HepG2 (cell line): ENCODE results near the gene C4orf54. TPM values are rescaled to one million over a fixed set of nuclear protein-coding genes. Genes with fewer than 3 reads are reported as not detected.

Experiments used
- ATAC-seq: fragments of 200-7000 bp; cut with Tn5 transposase; 3 replicates; pipeline ENCODE4 v1.9.1; 2020; ENCODE audit warnings: mild to moderate bottlenecking, moderate library complexity
- BruUV-seq: library from RNA; stranded (reverse); fragments of 400-500 nt; replicated peaks from 2 replicates; lab custom pipeline; 2021; lab: Mats Ljungman, UMichigan
- CTCF ChIA-PET: fragments of 300-600 bp; formaldehyde crosslinking; extraction: SDS; loops from one replicate; lab custom pipeline; 2021; ENCODE audit warnings: low total read pairs, inconsistent platforms, low intra/inter-chr PET ratio; lab: Yijun Ruan, JAX
- POLR2A ChIA-PET: fragments of 350-600 bp; sonication (Branson Sonifier 250); formaldehyde crosslinking; loops from one replicate; lab custom pipeline; 2020; ENCODE audit warnings: antibody characterized with exemption, inconsistent platforms; lab: Yijun Ruan, JAX
- DNase-seq: peaks from one replicate; pipeline ENCODE4 v3.0.0-alpha.2; 2015; ENCODE audit warnings: low spot score
- FAIRE-seq: peaks from 3 replicates; lab custom pipeline; 2011; peaks lifted over from hg19 to GRCh38; lab: Jason Lieb, UNC
- H2AFZ ChIP-seq: one replicate; pipeline ENCODE4 v1.6.1; 2011; ENCODE audit warnings: low read length, inconsistent platforms
- H3K27ac ChIP-seq: fragments of 300-600 bp; 3 replicates; pipeline ENCODE4 v1.8.0; 2011; ENCODE audit warnings: mixed run types, mild to moderate bottlenecking, mixed read lengths, low read length, inconsistent platforms; ENCODE audit not compliant: insufficient read depth; ENCODE audit errors: extremely low read length
- H3K27me3 ChIP-seq, 2 experiments: fragments of 200-600 bp in 1 of 2; 2 replicates in 1 of 2; 3 replicates in 1 of 2; pipeline versions ENCODE4 v1.6.0 to v1.8.0; 2011; ENCODE audit warnings: low read length in 2 of 2, mild to moderate bottlenecking in 2 of 2, moderate library complexity in 2 of 2, inconsistent platforms in 1 of 2; ENCODE audit not compliant: insufficient read depth in 2 of 2, control insufficient read depth in 1 of 2
- H3K36me3 ChIP-seq, 2 experiments: fragments of 200-600 bp in 1 of 2; replicated peaks in 1 of 2; 2 replicates in 1 of 2; 3 replicates in 1 of 2; pipeline versions ENCODE4 v1.5.1 to v1.8.0; 2011; ENCODE audit warnings: low read length in 2 of 2, inconsistent platforms in 1 of 2; ENCODE audit not compliant: insufficient read depth in 2 of 2, control insufficient read depth in 1 of 2
- H3K4me1 ChIP-seq: 2 replicates; pipeline ENCODE4 v1.5.1; 2012; ENCODE audit warnings: low read length, inconsistent platforms; ENCODE audit not compliant: insufficient read depth
- H3K4me2 ChIP-seq: 2 replicates; pipeline ENCODE4 v1.6.0; 2011; ENCODE audit warnings: low read depth, low read length, inconsistent platforms
- H3K4me3 ChIP-seq, 3 experiments: fragments of 200-600 bp in 1 of 3; sonication (generic), shearing (Covaris generic) in 1 of 3; replicated peaks in 1 of 3; 2 replicates each; pipeline ENCODE4 v1.5.1; 2011 to 2016; ENCODE audit warnings: low read length in 3 of 3, inconsistent platforms in 2 of 3, low read depth in 2 of 3, mild to moderate bottlenecking in 2 of 3, control low read depth in 1 of 3, mixed read lengths in 1 of 3; ENCODE audit not compliant: insufficient read depth in 1 of 3
- H3K79me2 ChIP-seq: one replicate; pipeline ENCODE4 v1.6.1; 2011; ENCODE audit warnings: low read length, inconsistent platforms; ENCODE audit not compliant: insufficient read depth
- H3K9ac ChIP-seq: 2 replicates; pipeline ENCODE4 v1.6.0; 2011; ENCODE audit warnings: mild to moderate bottlenecking, low read depth, low read length, inconsistent platforms; ENCODE audit not compliant: insufficient read depth
- H3K9me3 ChIP-seq: 2 replicates; pipeline ENCODE4 v1.5.1; 2012; ENCODE audit warnings: mild to moderate bottlenecking, low read length
- H4K20me1 ChIP-seq: 2 replicates; pipeline ENCODE4 v1.6.0; 2011; ENCODE audit warnings: inconsistent platforms, mild to moderate bottlenecking, low read length, moderate library complexity; ENCODE audit not compliant: insufficient read depth
- STAT5B ChIP-seq: sonication (generic); formaldehyde crosslinking; IDR thresholded peaks from 2 replicates; pipeline ENCODE4 v1.4.0; 2020; ENCODE audit warnings: missing genetic modification reagents
- TAF15 ChIP-seq: fragments of 200-400 bp; formaldehyde crosslinking; IDR thresholded peaks from one replicate; pipeline ENCODE4 v1.6.1; 2018; ENCODE audit warnings: mild to moderate bottlenecking, low read depth, low read length; ENCODE audit not compliant: poor library complexity, severe bottlenecking
- YY1 ChIP-seq: IDR thresholded peaks from 2 replicates; pipeline ENCODE4 v1.6.1; 2011; ENCODE audit warnings: low read length, low read depth, moderate library complexity, mild to moderate bottlenecking; ENCODE audit not compliant: insufficient read depth, insufficient replicate concordance
- ZFX ChIP-seq: sonication (generic); formaldehyde crosslinking; IDR thresholded peaks from 2 replicates; pipeline ENCODE4 v1.4.0; 2020; ENCODE audit warnings: mild to moderate bottlenecking, low read depth, missing genetic modification reagents, moderate library complexity
- ZMAT3 ChIP-seq: sonication (generic); formaldehyde crosslinking; conservative IDR thresholded peaks from 2 replicates; pipeline ENCODE4 v1.7.0; 2021; ENCODE audit warnings: missing genetic modification reagents
- ZNF143 ChIP-seq: sonication (generic); formaldehyde crosslinking; IDR thresholded peaks from 2 replicates; pipeline ENCODE4 v1.4.0; 2020; ENCODE audit warnings: missing genetic modification reagents
- ZNF317 ChIP-seq: sonication (generic); formaldehyde crosslinking; IDR thresholded peaks from 2 replicates; pipeline ENCODE4 v1.5.0; 2020; ENCODE audit warnings: mild to moderate bottlenecking, missing genetic modification reagents
- WGBS: methylation state at CpG from one replicate; pipeline ENCODE4 v1.1.6; 2017; ENCODE audit warnings: low lambda C conversion rate; 5-methylcytosine and 5-hydroxymethylcytosine counted together
- in situ Hi-C: cut with HindIII; loops from 2 replicates; pipeline ENCODE4 v1.10.0; 2017; ENCODE audit warnings: low pct_unique_long_range_greater_than_20kb; ENCODE audit not compliant: extremely low pct_ligation_motif_present
- intact Hi-C: fragments of 100-400 bp; cut with micrococcal nuclease; formaldehyde crosslinking; loops from one replicate; pipeline ENCODE4 v1.10.0; 2022; ENCODE audit not compliant: unreplicated experiment
- polyA plus RNA-seq, 8 experiments: library from polyadenylated mRNA; depleted of rRNA in 3 of 8; stranded (reverse) in 7 of 8; unstranded in 1 of 8; fragments of >200 nt; fragmentation: Illumina TruSeq in 4 of 8; extraction: Trizol in 4 of 8; gene quantifications; 2 replicates each; pipeline versions ENCODE4 v1.2.1 to v1.2.3, GENCODE V29; 2011 to 2016; ENCODE audit warnings: low read depth in 4 of 8, missing spikeins in 1 of 8, mixed read lengths in 1 of 8; ENCODE audit not compliant: insufficient read depth in 1 of 8
- total RNA-seq, 5 experiments: library from RNA; depleted of rRNA; stranded (reverse); fragments of >200 nt; fragmentation: Illumina TruSeq; extraction: Trizol; gene quantifications; 2 replicates each; pipeline ENCODE4 v1.2.3, GENCODE V29; 2016; ENCODE audit warnings: low read depth in 1 of 5
- TF ChIP-seq, protein P1 (sequence below): IDR thresholded peaks from 2 replicates; pipeline ENCODE4 v1.6.1; 2016; ENCODE audit warnings: control low read depth
- TF ChIP-seq, protein P2 (sequence below): IDR thresholded peaks from 2 replicates; pipeline ENCODE4 v1.6.1; 2016; ENCODE audit warnings: mild to moderate bottlenecking, missing biosample characterization, missing genetic modification reagents

The C4orf54 gene
- total and polyA plus RNA-seq, 2 of the 13 experiments (the other 11 are each of a cell fraction or from before 2014, with no cell fraction given): not detected

DNA sequence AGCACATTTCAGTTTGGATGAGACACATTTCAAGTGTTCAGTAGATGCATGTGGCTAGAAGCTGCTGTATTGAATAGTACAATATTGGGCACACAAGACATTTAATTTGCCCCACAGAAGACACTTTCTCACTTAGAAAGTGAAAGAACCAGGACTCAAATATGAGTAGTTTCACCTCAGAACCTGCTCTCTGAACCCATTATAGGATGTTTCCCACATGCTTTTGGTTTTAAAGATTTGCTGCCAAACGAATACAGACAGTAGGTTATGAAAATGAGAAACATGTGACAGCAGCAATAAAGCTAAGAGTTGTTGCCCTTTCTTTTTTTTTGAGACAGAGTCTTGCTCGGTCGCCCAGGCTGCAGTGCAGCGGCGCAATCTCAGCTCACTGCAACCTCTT is 32.3 kb downstream of the C4orf54 start:
- ChIA-PET POLR2A (no interaction called here), CTCF (no interaction called here)
- Histone ChIP-seq H4K20me1 (no peaks in the 10 kb centered on the region), H3K4me3 (no peak overlapping the region), H2AFZ (no peak overlapping the region), H3K4me1 (no peaks in the 10 kb centered on the region), H3K9ac (no peak overlapping the region), H3K79me2 (no peaks in the 10 kb centered on the region), H3K27me3 (no peaks in the 10 kb centered on the region; a peak in 1 of 5 replicates), H3K4me2 (no peak overlapping the region), H3K27ac (no peak overlapping the region), H3K9me3 (no peaks in the 10 kb centered on the region), H3K36me3 (peaks cover 5 to 25% of the 10 kb centered on the region in 2 experiments; a peak in 4 of 5 replicates)
- FAIRE-seq: no peak
- intact Hi-C loops: no loop called here
- BruUV-seq: no TSS peak
- no peak for DNase-seq
- 95% methylated on average over 5 of the region's 5 CpGs for WGBS
- no peak for ATAC-seq
- in situ Hi-C loops: no loop called here
- TF ChIP-seq ZFX (CRISPR knock-in tag) (no peak), YY1 (no peak)
- TF ChIP-seq, protein P1, sequence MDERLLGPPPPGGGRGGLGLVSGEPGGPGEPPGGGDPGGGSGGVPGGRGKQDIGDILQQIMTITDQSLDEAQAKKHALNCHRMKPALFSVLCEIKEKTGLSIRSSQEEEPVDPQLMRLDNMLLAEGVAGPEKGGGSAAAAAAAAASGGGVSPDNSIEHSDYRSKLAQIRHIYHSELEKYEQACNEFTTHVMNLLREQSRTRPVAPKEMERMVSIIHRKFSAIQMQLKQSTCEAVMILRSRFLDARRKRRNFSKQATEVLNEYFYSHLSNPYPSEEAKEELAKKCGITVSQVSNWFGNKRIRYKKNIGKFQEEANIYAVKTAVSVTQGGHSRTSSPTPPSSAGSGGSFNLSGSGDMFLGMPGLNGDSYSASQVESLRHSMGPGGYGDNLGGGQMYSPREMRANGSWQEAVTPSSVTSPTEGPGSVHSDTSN (CRISPR knock-in tag): no peak
- TF ChIP-seq, protein P2, sequence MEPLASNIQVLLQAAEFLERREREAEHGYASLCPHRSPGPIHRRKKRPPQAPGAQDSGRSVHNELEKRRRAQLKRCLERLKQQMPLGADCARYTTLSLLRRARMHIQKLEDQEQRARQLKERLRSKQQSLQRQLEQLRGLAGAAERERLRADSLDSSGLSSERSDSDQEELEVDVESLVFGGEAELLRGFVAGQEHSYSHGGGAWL (CRISPR knock-in tag): no peak

DNA sequence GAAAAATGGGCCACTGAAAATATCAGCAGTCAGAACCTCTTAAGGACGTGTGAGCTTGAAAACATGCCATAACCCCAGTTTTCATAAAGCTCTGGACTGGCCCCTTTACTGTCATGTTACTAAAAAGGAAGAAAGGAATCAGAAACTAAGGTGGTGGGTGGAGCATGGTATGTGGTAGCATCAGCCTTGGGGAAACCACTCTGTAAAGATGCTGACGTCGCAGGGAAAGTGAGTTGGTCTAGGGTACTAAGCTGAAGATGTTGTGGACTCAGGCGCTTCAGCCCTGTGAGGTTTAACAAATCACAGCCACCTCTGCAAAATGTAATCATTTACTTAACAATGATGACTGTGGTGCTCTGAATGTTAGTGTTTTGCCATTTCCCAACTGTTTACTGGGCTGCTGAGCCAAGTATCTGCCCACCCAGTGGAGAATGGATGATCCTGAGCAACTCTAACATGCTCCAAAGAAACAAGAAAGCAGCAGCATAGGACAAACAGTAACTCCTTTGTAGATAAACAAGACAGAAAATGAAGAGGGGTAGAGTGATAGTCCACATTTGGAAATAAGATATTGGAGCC is 33.4 kb downstream of the C4orf54 start:
- intact Hi-C loops (no loop called here), in situ Hi-C loops (no loop called here)
- no TSS peak for BruUV-seq
- H3K9ac ChIP-seq: no peak overlapping the region
- no peak overlapping the region for H3K27ac ChIP-seq
- H3K9me3 ChIP-seq: no peaks in the 10 kb centered on the region
- H3K27me3 ChIP-seq: no peaks in the 10 kb centered on the region
- ChIA-PET POLR2A (no interaction called here), CTCF (no interaction called here)
- no peak overlapping the region for H3K4me2 ChIP-seq
- TF ChIP-seq ZMAT3 (CRISPR knock-in tag): no peak
- TF ChIP-seq TAF15: no peak
- TF ChIP-seq ZNF143 (CRISPR knock-in tag): no peak
- no peak for TF ChIP-seq ZNF317 (CRISPR knock-in tag)
- TF ChIP-seq STAT5B (CRISPR knock-in tag): no peak
- no peak overlapping the region for H2AFZ ChIP-seq
- DNase-seq (no peak), FAIRE-seq (no peak), ATAC-seq (no peak; the same call in 2 of the 3 replicates)
- WGBS: 95% methylated on average over 4 of the region's 4 CpGs
- no peak overlapping the region for H3K4me3 ChIP-seq
- H3K79me2 ChIP-seq: no peaks in the 10 kb centered on the region
- H3K36me3 ChIP-seq: peaks cover 5 to 34% of the 10 kb centered on the region in 2 experiments; a peak in 4 of 5 replicates
- no peaks in the 10 kb centered on the region for H4K20me1 ChIP-seq
- H3K4me1 ChIP-seq: no peaks in the 10 kb centered on the region
